Activated CD8-positive, alpha-beta memory T cell treated with anti-CD3 and anti-CD28 coated beads for 24 hours (primary cell): ENCODE results near the gene OR2A7.
"Not testable (repeated sequence)": the region's sequence is repeated elsewhere in the genome, so short reads cannot be mapped to it uniquely, and the experiment has no call there.

ENCODE experiments used
- DNase-seq: peaks from one replicate; pipeline ENCODE4 v3.0.0-alpha.2; 2020

Gene OR2A7

GRCh38 chr7:144264692-144265091 is at the start of gene OR2A7:
Gene OR2A7, minus strand, starts transcription at chr7:144264792. Its CDS starts 5,164 bp downstream, at chr7:144259628.
- DNase-seq, result not testable (repeated sequence)

DNA sequence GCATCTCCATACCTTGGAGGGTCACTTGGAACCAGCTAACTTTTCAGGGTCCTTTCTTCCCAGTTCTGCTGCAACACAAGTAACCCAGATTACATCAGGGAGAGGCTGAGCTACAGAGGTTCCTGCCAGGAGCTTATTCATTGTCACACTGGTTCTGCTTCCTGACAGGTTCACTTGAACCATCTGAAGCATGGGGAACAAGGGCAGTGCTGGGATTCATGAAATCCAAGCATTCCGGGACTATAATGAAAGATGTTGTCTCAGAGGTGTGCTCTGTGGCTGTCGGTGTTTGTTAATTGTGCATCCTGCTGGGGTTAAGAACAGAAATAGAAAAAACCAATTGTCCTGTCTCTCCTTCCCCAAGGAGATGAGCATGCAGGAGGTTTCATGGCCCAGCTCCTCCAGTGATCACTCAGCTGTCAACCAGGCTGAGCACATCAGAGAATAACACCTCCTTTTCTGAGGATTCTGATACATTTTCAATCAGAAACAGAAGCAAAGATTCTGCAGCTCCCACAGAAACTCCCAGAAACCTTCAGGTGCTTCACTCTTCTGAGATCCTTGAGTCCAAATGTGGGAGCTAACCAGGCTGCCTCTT is 47.4 kb upstream of the OR2A7 start, which contains the start of gene OR2A1:
Gene OR2A1, plus strand, starts transcription at position 548 of the 598 bp plus-strand sequence. CDS start 5,706 bp downstream, outside the sequence.
- DNase-seq, result not testable (repeated sequence)

DNA sequence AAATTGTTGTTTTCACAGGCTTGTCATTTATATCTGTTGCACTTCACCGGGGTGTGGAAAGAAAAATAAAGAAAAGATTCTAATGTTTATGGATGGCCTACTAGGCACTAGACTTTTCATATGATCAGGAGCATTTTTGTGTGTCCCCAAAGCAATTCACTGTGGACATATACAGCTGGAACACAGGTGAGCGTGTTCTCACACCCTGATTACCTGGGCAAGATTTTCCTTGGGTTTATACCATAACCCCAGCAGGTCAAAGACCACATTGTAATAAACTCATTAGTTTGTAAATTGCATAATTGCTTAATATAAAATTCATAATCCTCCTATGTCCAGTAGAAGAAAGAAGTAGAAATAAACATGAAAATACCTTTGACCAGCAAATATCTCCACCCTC is 46.6 kb upstream of the OR2A7 start:
- DNase-seq, result not testable (repeated sequence)

GRCh38 chr7:144309702-144310101 is 45.1 kb upstream of the OR2A7 start:
- not testable (repeated sequence) for DNase-seq

- not testable (repeated sequence) for DNase-seq
Measured at GRCh38 chr7:144305156-144305555, 40.6 kb upstream of the OR2A7 start.

GRCh38 chr7:144303607-144304006 is 39.0 kb upstream of the OR2A7 start:
- DNase-seq, result not testable (repeated sequence)

- DNase-seq, result not testable (repeated sequence)
Measured at GRCh38 chr7:144302578-144303303, 38.1 kb upstream of the OR2A7 start.

DNA sequence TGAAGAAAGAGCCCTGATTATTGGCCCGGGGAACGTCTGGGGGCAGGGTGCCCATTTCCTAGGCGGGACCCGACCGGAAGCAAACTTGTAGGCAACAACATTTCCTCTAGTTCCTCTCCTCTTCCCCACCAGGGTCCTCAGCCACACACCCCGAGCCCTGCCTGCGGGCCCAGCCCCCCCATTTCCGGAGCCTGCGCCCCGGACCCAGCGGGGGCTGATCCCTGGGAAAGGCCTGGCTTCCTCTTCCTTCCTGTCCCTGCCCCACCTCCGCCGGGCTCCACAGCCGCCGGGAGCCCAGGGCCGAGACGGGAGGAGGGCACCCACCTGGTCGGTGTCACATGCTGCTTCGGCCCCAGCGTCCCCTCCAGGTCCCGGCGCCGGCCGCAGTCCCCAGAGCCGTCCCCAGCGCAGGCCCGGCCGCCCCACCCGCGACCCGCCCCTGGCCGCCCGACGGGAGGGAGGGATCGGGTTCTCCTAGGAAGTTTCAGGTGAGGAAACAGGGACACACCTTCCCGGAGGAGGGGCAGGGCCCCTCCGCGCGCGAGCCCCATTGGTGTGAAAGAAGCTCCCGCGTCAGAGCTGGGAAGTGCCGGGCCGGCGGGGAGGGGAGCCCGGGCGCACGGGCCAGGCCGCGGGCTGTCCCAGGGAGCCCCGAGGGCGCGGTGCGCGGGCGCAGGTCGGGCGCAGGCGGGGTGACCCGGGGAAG is 29.4 kb upstream of the OR2A7 start:
- not testable (repeated sequence) for DNase-seq

GRCh38 chr7:144292384-144293161 is 28.0 kb upstream of the OR2A7 start:
- peak; percentile 51 for DNase-seq

- DNase-seq, result not testable (repeated sequence)
Measured at GRCh38 chr7:144291607-144292006, 27.0 kb upstream of the OR2A7 start.

- not testable (repeated sequence) for DNase-seq
Measured at GRCh38 chr7:144287171-144287784, 22.7 kb upstream of the OR2A7 start.

DNA sequence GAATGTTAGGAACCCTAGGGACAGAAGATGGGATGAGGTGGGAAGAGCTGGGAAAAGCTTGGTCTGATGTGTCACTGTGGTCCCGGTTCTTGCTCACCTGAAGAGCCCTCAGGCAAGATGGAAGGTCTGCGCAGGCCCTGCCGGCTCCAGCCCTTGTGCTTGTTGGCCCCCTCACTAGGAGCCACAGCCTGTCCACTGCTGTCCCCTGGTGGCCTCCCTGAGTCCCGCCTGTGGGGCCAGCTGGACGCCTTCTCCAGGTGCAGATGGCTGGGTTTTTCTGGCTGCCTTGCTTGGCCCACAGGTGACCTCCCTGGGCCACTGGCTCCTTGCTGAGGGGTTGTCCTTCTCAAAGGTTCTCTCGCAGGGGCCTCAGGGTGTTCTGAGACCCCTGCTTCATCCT is 19.1 kb upstream of the OR2A7 start:
- DNase-seq, result not testable (repeated sequence)

DNA sequence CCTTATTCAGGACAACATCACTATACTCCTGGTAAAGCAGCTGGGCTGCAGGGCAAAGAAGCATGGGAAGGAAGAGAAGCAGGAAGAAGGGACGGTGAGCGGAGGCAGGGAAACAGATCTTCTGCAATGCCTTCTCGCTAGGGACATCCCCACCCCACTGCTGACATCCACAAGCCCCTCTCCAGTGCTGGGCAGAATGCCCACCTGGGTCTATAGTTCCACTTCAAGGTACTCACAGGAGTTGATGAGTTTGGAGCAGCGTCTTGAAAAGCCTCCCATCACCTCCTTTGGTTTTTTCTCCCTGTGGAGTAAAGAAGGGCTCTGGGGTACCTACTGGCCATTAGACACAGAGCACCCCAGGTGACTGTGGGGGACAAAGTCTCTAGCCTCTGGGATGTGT is 17.9 kb upstream of the OR2A7 start:
- not testable (repeated sequence) for DNase-seq

- not testable (repeated sequence) for DNase-seq
Measured at GRCh38 chr7:144281981-144282380, 17.4 kb upstream of the OR2A7 start.

DNA sequence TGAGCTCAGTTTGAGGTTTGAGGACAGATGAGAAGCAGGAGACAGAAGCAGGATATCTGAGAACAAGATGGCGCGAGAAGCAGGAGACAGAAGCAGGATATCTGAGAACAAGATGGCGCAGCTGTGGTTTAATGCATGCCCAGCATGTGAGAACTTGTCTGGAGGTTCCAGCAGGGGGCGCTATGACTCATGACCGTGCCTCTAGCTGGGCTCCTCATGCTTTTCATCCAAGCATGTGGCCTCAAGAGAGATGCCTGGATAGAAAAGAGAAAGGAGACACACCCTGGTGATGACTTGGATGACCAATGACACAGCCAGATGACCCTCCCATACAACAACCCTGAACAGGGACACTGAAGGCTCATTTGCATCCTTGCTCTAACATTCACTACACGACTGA is 15.4 kb upstream of the OR2A7 start:
- not testable (repeated sequence) for DNase-seq

DNA sequence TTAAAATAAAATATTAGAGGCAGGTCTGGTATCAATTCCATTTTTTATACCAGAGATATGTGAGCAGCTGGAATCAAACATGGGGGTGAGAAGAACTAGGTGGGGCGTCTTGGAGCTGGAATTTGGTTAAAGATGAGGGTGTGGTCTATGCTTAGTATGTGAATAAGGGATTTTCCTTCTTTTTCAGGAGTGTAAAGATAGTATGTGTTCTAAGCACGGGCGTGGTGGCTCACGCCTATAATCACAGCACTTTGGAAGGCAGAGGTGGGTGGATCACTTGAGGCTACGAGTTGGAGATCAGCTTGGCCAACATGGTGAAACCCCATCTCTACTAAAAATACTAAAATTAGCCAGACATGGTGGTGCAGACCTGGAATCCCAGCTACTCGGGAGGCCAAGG is 10.7 kb upstream of the OR2A7 start:
- DNase-seq, result not testable (repeated sequence)

DNA sequence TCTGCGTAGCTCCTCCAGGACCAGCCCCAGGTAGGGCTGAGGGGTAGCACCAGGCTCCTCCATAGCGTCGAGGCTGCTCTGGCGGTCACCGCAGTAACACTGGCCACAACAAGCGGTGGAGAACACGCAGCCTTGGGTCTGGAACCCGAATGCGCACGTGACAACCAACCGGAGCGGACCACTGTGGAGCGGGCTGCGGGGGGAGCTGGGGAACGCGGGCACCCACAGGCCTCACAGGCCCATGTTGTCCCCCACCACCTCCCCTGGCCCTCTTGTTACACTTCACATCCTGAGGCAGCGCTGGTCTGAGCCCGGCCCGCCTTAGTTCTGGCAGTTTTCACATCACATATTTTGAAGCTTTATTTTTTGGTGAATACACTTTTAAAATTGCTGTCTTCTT is 4.6 kb upstream of the OR2A7 start, which contains the start of gene CTAGE8:
Gene CTAGE8, minus strand, starts transcription at position 101 of the 400 bp plus-strand sequence. Its CDS starts 38 bp downstream, at position 63.
- not testable (repeated sequence) for DNase-seq

DNA sequence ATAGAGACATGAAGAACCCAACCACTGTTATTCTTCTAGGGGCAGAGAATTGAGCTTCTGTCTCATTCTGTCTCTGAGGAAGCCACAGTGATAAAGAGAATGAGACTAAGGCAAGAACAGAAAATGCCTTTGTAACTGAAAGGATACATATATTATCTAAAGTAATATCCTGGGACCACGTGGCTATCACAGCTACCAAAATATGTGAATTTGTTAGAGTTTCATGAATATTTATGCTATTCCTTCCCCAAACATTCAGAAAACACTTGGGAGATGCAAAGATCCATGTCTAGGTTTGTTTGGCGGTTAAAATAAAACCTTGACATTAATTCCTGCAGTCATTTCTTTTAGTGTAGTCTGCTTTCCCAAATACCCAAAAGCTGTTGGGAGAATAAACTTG is 2.5 kb downstream of the OR2A7 start:
- DNase-seq, result not testable (repeated sequence)

DNA sequence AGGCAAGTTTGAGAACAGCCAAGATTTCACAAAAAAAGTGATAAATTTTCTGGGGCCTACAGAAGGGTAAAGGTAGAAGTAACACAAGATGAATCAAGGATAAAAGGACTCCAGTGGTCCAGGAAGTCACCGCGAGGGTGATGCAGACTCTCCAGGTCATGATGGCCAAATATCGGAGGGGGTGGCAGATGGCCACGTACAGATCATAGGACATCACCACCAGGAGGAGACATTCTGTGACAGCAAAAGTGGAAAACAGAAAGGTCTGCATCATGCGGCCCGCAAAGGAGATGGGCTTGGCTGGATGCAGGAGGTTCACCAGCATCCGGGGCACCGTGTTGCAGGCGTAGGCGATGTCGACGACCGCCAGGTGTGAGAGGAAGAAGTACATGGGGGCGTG is 5.5 kb downstream of the OR2A7 start:
- DNase-seq, result not testable (repeated sequence)

DNA sequence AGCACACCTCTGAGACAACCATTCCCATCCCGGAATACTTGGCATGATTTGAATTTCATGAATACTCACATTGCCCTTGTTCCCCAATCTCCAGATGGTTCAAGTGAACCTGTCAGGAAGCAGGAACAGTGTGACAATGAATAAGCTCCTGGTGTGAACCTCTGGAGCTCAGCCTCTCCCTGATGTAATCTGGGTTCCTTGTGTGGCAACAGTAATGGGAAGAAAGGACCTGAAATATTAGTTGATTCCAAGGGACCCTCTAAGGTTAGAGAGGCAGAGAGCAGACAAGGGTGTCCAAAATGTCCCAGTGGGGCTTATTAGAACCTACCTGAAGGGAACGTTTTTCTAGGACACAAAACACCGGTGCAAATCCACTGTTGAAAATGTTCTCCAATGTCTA is 8.5 kb downstream of the OR2A7 start:
- DNase-seq, result no peak

GRCh38 chr7:144255471-144255897 is 9.1 kb downstream of the OR2A7 start:
- DNase-seq, result no peak

GRCh38 chr7:144252307-144252706 is 12.3 kb downstream of the OR2A7 start:
- DNase-seq, result not testable (repeated sequence)
